K562 (cell line): ENCODE data around the gene SFRP2. TPM values are rescaled to one million over a fixed set of nuclear protein-coding genes. Genes with fewer than 3 reads are reported as not detected.

Source experiments
- ATAC-seq: fragments of 200-7000 bp; cut with Tn5 transposase; 3 replicates; pipeline ENCODE4 v1.9.1; 2020; ENCODE audit warnings: moderate library complexity
- BruUV-seq: library from RNA; stranded (reverse); fragments of 400-500 nt; replicated peaks from 2 replicates; lab custom pipeline; 2021; lab: Mats Ljungman, UMichigan
- CTCF ChIA-PET: fragments of 300-600 bp; formaldehyde crosslinking; extraction: SDS; loops from one replicate; lab custom pipeline; 2021; ENCODE audit warnings: low intra/inter-chr PET ratio; lab: Yijun Ruan, JAX
- POLR2A ChIA-PET: fragments of 300-600, 350-650 bp; sonication (Branson Sonifier 250); formaldehyde crosslinking; extraction: SDS; loops from one replicate; lab custom pipeline; 2021; ENCODE audit warnings: antibody characterized with exemption, inconsistent platforms; lab: Yijun Ruan, JAX
- DNase-seq, 4 experiments: peaks; one replicate each; pipeline versions ENCODE4 v3.0.0 to v3.0.0-alpha.2; 2011 to 2018; ENCODE audit warnings: low spot score in 3 of 4, mixed read lengths in 3 of 4; ENCODE audit errors: extremely low read depth in 1 of 4
- FAIRE-seq: peaks from 2 replicates; lab custom pipeline; 2011; peaks lifted over from hg19 to GRCh38; lab: Jason Lieb, UNC
- H2AFZ ChIP-seq: 2 replicates; pipeline ENCODE4 v1.6.0; 2011; ENCODE audit warnings: low read depth, low read length, control low read depth, inconsistent platforms
- H3K27ac ChIP-seq: fragments of 200-600 bp; 3 replicates; pipeline ENCODE4 v1.8.0; 2011; ENCODE audit warnings: low read depth, mild to moderate bottlenecking, control low read depth, inconsistent platforms, low read length, moderate library complexity, mixed read lengths; ENCODE audit errors: extremely low read depth
- H3K27me3 ChIP-seq, 2 experiments: fragments of 300-600 bp in 1 of 2; 2 replicates in 1 of 2; 3 replicates in 1 of 2; pipeline versions ENCODE4 v1.6.0 to v1.8.0; 2011; ENCODE audit warnings: inconsistent platforms in 2 of 2, low read length in 2 of 2, mild to moderate bottlenecking in 1 of 2, mixed read lengths in 1 of 2, moderate library complexity in 1 of 2; ENCODE audit not compliant: control insufficient read depth in 2 of 2, insufficient read depth in 2 of 2
- H3K36me3 ChIP-seq: fragments of 300-600 bp; 3 replicates; pipeline ENCODE4 v1.8.0; 2011; ENCODE audit warnings: mild to moderate bottlenecking, low read length, inconsistent platforms; ENCODE audit not compliant: control insufficient read depth, insufficient read depth
- H3K4me1 ChIP-seq, 2 experiments: fragments of 200-600 bp in 1 of 2; replicated peaks in 1 of 2; 2 replicates in 1 of 2; 3 replicates in 1 of 2; pipeline versions ENCODE4 v1.5.1 to v1.8.0; 2011; ENCODE audit warnings: inconsistent platforms in 2 of 2, low read length in 2 of 2, mild to moderate bottlenecking in 1 of 2, mixed read lengths in 1 of 2, moderate library complexity in 1 of 2; ENCODE audit not compliant: control insufficient read depth in 2 of 2, insufficient read depth in 2 of 2
- H3K4me2 ChIP-seq: 2 replicates; pipeline ENCODE4 v1.6.1; 2011; ENCODE audit warnings: low read length, control low read depth, inconsistent platforms, mixed read lengths; ENCODE audit not compliant: insufficient read depth
- H3K4me3 ChIP-seq: fragments of 200-600 bp; sonication (generic), shearing (Covaris generic); 2 replicates; pipeline ENCODE4 v1.5.1; 2016; ENCODE audit warnings: control low read depth, inconsistent platforms
- H3K79me2 ChIP-seq: fragments of 200-600 bp; 3 replicates; pipeline ENCODE4 v1.8.0; 2011; ENCODE audit warnings: low read length, inconsistent platforms; ENCODE audit not compliant: control insufficient read depth, insufficient read depth
- H3K9ac ChIP-seq, 2 experiments: 2 replicates each; pipeline versions ENCODE4 v1.6.0 to v1.6.1; 2011; ENCODE audit warnings: low read depth in 2 of 2, low read length in 2 of 2, control low read depth in 1 of 2, inconsistent platforms in 1 of 2, mild to moderate bottlenecking in 1 of 2, mixed read lengths in 1 of 2; ENCODE audit not compliant: insufficient read depth in 1 of 2
- H3K9me1 ChIP-seq: one replicate; pipeline ENCODE4 v1.6.0; 2011; ENCODE audit warnings: inconsistent platforms, mild to moderate bottlenecking, low read length, moderate library complexity; ENCODE audit not compliant: control insufficient read depth, insufficient read depth
- H3K9me3 ChIP-seq: replicated peaks from 2 replicates; pipeline ENCODE4 v1.5.1; 2011; ENCODE audit warnings: low read depth, low read length, inconsistent platforms; ENCODE audit not compliant: control insufficient read depth, insufficient read depth
- H4K20me1 ChIP-seq: replicated peaks from 2 replicates; pipeline ENCODE4 v1.6.1; 2011; ENCODE audit warnings: low read length, inconsistent platforms, mixed read lengths; ENCODE audit not compliant: control insufficient read depth, insufficient read depth
- SAP30 ChIP-seq: fragments of 200-600 bp; sonication (generic); IDR thresholded peaks from 2 replicates; pipeline ENCODE4 v1.6.1; 2012; ENCODE audit warnings: borderline replicate concordance, low read depth, mild to moderate bottlenecking, moderate library complexity, low read length, control low read depth, inconsistent platforms; ENCODE audit not compliant: insufficient read depth, poor library complexity, severe bottlenecking
- WGBS: fragments of 100-300 bp; shearing (Covaris generic); methylation state at CpG from one replicate; pipeline ENCODE4 v1.1.6; 2016; ENCODE audit warnings: low coverage, mixed read lengths; ENCODE audit not compliant: insufficient coverage; ENCODE audit errors: missing lambda C conversion rate; 5-methylcytosine and 5-hydroxymethylcytosine counted together
- in situ Hi-C: fragments of 300-500 bp; cut with MboI; formaldehyde crosslinking; loops from 4 replicates; pipeline ENCODE4 v1.15.0; 2018; ENCODE audit warnings: inconsistent platforms, mixed read lengths
- intact Hi-C: fragments of 100-400 bp; cut with micrococcal nuclease; formaldehyde crosslinking; loops from 2 replicates; pipeline ENCODE4 v1.14.2; 2022
- polyA plus RNA-seq, 8 experiments: library from polyadenylated mRNA; depleted of rRNA in 4 of 8; stranded (reverse) in 5 of 8; unstranded in 3 of 8; fragments of >200 nt; fragmentation: Nextera tagmentation in 2 of 8; fragmentation: Illumina TruSeq in 1 of 8; extraction: Ambion mirVana in 2 of 8; extraction: Trizol in 1 of 8; gene quantifications; 2 replicates each; pipeline versions ENCODE4 v1.2.1 to v1.2.3, GENCODE V29; 2011 to 2014; ENCODE audit warnings: inconsistent platforms in 1 of 8, missing spikeins in 1 of 8
- total RNA-seq, 7 experiments: library from RNA; depleted of rRNA in 6 of 7; stranded (reverse); fragments of >200 nt in 6 of 7; fragmentation: Illumina TruSeq in 2 of 7; extraction: Trizol in 2 of 7; gene quantifications; 2 replicates each; pipeline versions ENCODE4 v1.2.1 to v1.2.3, GENCODE V29; 2011 to 2021; ENCODE audit warnings: low replicate concordance in 1 of 7
- TF ChIP-seq, protein P1 (sequence below), 3 experiments: IDR thresholded peaks in 2 of 3; conservative IDR thresholded peaks in 1 of 3; 2 replicates each; pipeline ENCODE4 v1.5.1; 2011 to 2012; ENCODE audit warnings: low read length in 3 of 3, mild to moderate bottlenecking in 3 of 3, control low read depth in 2 of 3, improper control_type of control experiment in 1 of 3, inconsistent platforms in 1 of 3, low read depth in 1 of 3, mixed read lengths in 1 of 3, moderate library complexity in 1 of 3; ENCODE audit not compliant: insufficient read depth in 2 of 3

Gene SFRP2
- total and polyA plus RNA-seq, 9 of the 15 experiments (the other 6 are each of a cell fraction or from before 2014, with no cell fraction given): 0.29 TPM; not detected in 8

DNA sequence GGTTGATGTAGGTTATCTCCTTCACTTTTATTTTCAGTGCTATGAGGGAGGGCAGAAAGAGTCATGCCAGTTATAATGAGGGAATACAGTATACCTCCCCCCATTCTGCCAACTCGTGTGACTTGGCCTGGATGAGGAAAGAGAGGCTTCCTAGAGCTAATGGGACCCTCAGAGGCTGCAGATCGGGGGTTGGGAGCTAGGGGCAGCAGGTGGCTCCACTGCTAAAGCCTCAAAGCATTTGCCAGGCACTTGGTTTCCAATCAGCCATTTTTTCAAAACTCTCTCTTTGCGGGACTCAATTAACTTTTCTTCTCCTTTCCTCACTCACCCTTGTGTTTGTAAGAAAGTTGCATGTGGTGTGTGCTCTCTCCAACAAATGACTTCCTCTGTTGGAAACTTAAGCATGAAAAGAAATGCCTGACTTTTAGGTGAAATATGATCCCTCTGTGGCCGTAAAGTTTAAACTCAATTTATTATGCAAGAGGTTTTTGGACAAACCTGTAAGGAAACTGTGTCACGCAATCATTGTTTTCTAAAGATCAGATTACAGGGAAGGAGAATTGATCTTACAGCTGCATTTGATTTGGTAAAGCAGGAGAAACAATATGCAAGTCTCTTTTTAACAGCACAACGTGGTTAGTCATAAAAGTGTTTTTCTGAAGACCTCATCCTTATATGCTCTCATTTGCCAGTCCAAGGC lies 7.0 kb downstream of the SFRP2 start:
- Histone ChIP-seq H4K20me1 (no peaks in the 10 kb centered on the region), H3K4me2 (peak overlapping the region; percentile 2; the same call in 1 of the 2 replicates), H3K9me3 (peaks cover 5% of the 10 kb centered on the region), H3K36me3 (no peaks in the 10 kb centered on the region), H3K9ac (no peak overlapping the region), H3K79me2 (no peaks in the 10 kb centered on the region), H3K27ac (no peak overlapping the region), H2AFZ (peak overlapping the region; percentile 52), H3K27me3 (peaks cover 4 to 13% of the 10 kb centered on the region in 2 experiments; a peak in 3 of 5 replicates), H3K9me1 (no peaks in the 10 kb centered on the region), H3K4me1 (peaks cover 3 to 4% of the 10 kb centered on the region in 2 experiments; a peak in 4 of 5 replicates), H3K4me3 (no peak overlapping the region)
- 6% methylated on average over 6 of the region's 6 CpGs for WGBS
- intact Hi-C loops: loop anchor here (10.0 kb wide), 1 partner anchor 533 kb away; no protein-coding TSS in a partner anchor
- ATAC-seq (peak; percentile 57), DNase-seq (no peak), FAIRE-seq (no peak)
- BruUV-seq: no TSS peak
- TF ChIP-seq SAP30: no peak
- TF ChIP-seq, protein P1, sequence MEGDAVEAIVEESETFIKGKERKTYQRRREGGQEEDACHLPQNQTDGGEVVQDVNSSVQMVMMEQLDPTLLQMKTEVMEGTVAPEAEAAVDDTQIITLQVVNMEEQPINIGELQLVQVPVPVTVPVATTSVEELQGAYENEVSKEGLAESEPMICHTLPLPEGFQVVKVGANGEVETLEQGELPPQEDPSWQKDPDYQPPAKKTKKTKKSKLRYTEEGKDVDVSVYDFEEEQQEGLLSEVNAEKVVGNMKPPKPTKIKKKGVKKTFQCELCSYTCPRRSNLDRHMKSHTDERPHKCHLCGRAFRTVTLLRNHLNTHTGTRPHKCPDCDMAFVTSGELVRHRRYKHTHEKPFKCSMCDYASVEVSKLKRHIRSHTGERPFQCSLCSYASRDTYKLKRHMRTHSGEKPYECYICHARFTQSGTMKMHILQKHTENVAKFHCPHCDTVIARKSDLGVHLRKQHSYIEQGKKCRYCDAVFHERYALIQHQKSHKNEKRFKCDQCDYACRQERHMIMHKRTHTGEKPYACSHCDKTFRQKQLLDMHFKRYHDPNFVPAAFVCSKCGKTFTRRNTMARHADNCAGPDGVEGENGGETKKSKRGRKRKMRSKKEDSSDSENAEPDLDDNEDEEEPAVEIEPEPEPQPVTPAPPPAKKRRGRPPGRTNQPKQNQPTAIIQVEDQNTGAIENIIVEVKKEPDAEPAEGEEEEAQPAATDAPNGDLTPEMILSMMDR (IDR thresholded peaks at IDR 0.05 in 2 of 3, conservative IDR thresholded peaks at IDR 0.05 in 1 of 3; ENCODE audit: insufficient read depth in 2 of 3, low read depth in 1 of 3, low read length in 3 of 3): peak in 2 of 3 experiments; percentile 12 to 27; a peak in 1 of 6 replicates
- in situ Hi-C loops: no loop called here
- ChIA-PET CTCF (no interaction called here), POLR2A (interaction anchor here (0.6 kb wide), 1 partner anchor 66 kb away, joined by 5 read pairs; no protein-coding TSS in a partner anchor)
